SK-N-SH (cell line): ENCODE results near the gene FLVCR1. TPM values are rescaled to one million over a fixed set of nuclear protein-coding genes. Genes with fewer than 3 reads are reported as not detected.

Experiments
- CTCF ChIA-PET: fragments of 300-600, 350-600 bp; formaldehyde crosslinking; extraction: SDS; loops from one replicate; lab custom pipeline; 2021; lab: Yijun Ruan, JAX
- POLR2A ChIA-PET: fragments of 350-600 bp; sonication (Branson Sonifier 250); formaldehyde crosslinking; extraction: SDS; loops from one replicate; lab custom pipeline; 2020; ENCODE audit warnings: antibody characterized with exemption, inconsistent platforms; lab: Yijun Ruan, JAX
- DNase-seq: peaks from one replicate; pipeline ENCODE4 v3.0.0; 2012
- H2AFZ ChIP-seq: fragments of 200-600 bp; sonication (generic); 2 replicates; pipeline ENCODE4 v1.8.1; 2016; ENCODE audit warnings: antibody characterized with exemption, mild to moderate bottlenecking, low read depth
- H3F3A ChIP-seq: fragments of 200-600 bp; sonication (generic); replicated peaks from 2 replicates; pipeline ENCODE3; 2016; ENCODE audit warnings: antibody characterized with exemption, mild to moderate bottlenecking; ENCODE audit not compliant: insufficient read depth
- H3K27ac ChIP-seq, 2 experiments: fragments of 200-500 bp in 1 of 2; fragments of 200-600 bp in 1 of 2; sonication (Bioruptor generic) in 1 of 2; sonication (generic), shearing (Covaris generic) in 1 of 2; 2 replicates each; pipeline versions ENCODE4 v1.5.1 to v1.6.1; 2014 to 2016; ENCODE audit warnings: low read depth in 2 of 2, inconsistent platforms in 1 of 2, low read length in 1 of 2, mild to moderate bottlenecking in 1 of 2, mixed read lengths in 1 of 2
- H3K27me3 ChIP-seq: fragments of 200-600 bp; sonication (generic), shearing (Covaris generic); 2 replicates; pipeline ENCODE4 v1.6.1; 2016; ENCODE audit warnings: mixed run types; ENCODE audit not compliant: insufficient read depth
- H3K36me3 ChIP-seq, 2 experiments: fragments of 200-500 bp in 1 of 2; fragments of 200-600 bp in 1 of 2; sonication (Bioruptor generic) in 1 of 2; sonication (generic) in 1 of 2; replicated peaks in 1 of 2; 2 replicates each; pipeline versions ENCODE3 to v1.5.1; 2014 to 2016; ENCODE audit warnings: low read length in 1 of 2, mild to moderate bottlenecking in 1 of 2; ENCODE audit not compliant: insufficient read depth in 2 of 2, control insufficient read depth in 1 of 2
- H3K4me1 ChIP-seq, 2 experiments: fragments of 200-500 bp in 1 of 2; fragments of 200-600 bp in 1 of 2; sonication (Bioruptor generic) in 1 of 2; sonication (generic), shearing (Covaris generic) in 1 of 2; 2 replicates each; pipeline versions ENCODE4 v1.5.1 to v1.6.1; 2014 to 2016; ENCODE audit warnings: low read depth in 1 of 2, low read length in 1 of 2, mixed run types in 1 of 2; ENCODE audit not compliant: insufficient read depth in 2 of 2, control insufficient read depth in 1 of 2
- H3K4me2 ChIP-seq: fragments of 200-600 bp; sonication (generic), shearing (Covaris generic); 2 replicates; pipeline ENCODE4 v1.6.1; 2017; ENCODE audit warnings: mixed run types
- H3K4me3 ChIP-seq, 2 experiments: fragments of 200-500 bp in 1 of 2; fragments of 200-600 bp in 1 of 2; sonication (Bioruptor generic) in 1 of 2; sonication (generic), shearing (Covaris generic) in 1 of 2; 2 replicates each; pipeline versions ENCODE4 v1.5.1 to v1.8.1; 2014 to 2016; ENCODE audit warnings: low read depth in 2 of 2, inconsistent platforms in 1 of 2, low read length in 1 of 2, mild to moderate bottlenecking in 1 of 2, mixed read lengths in 1 of 2, moderate library complexity in 1 of 2
- H3K79me2 ChIP-seq: fragments of 200-600 bp; sonication (generic); 2 replicates; pipeline ENCODE4 v1.8.1; 2017; ENCODE audit warnings: mild to moderate bottlenecking; ENCODE audit not compliant: insufficient read depth
- H3K9ac ChIP-seq: fragments of 200-600 bp; sonication (generic); 2 replicates; pipeline ENCODE4 v1.6.1; 2017; ENCODE audit warnings: mixed run types
- H3K9me2 ChIP-seq: fragments of 200-600 bp; sonication (generic); 2 replicates; pipeline ENCODE4 v1.6.1; 2017; ENCODE audit warnings: mixed run types
- H3K9me3 ChIP-seq: fragments of 200-600 bp; sonication (generic); 2 replicates; pipeline ENCODE4 v1.6.1; 2017; ENCODE audit warnings: mixed run types, mild to moderate bottlenecking, moderate library complexity
- H4K20me1 ChIP-seq: fragments of 200-600 bp; sonication (generic); 2 replicates; pipeline ENCODE4 v1.6.1; 2017; ENCODE audit warnings: mild to moderate bottlenecking, mixed run types; ENCODE audit not compliant: insufficient read depth
- CHD2 ChIP-seq: fragments of 150-350 bp; IDR thresholded peaks from 2 replicates; pipeline ENCODE4 v1.6.1; 2018; ENCODE audit warnings: low read length; ENCODE audit not compliant: partially characterized antibody
- EP300 ChIP-seq, 2 experiments: IDR thresholded peaks; 2 replicates each; pipeline versions ENCODE4 v1.4.0 to v1.6.1; 2012; ENCODE audit warnings: borderline replicate concordance in 1 of 2, low read depth in 1 of 2, low read length in 1 of 2
- IRF3 ChIP-seq: fragments of 150-350 bp; IDR thresholded peaks from 2 replicates; pipeline ENCODE4 v1.6.1; 2016; ENCODE audit warnings: mild to moderate bottlenecking, low read depth, low read length
- MAX ChIP-seq: IDR thresholded peaks from 2 replicates; pipeline ENCODE4 v1.4.0; 2012; ENCODE audit warnings: low read depth
- MEF2A ChIP-seq: IDR thresholded peaks from 2 replicates; pipeline ENCODE4 v1.4.0; 2012; ENCODE audit warnings: low read depth, borderline replicate concordance
- PBX3 ChIP-seq: IDR thresholded peaks from 2 replicates; pipeline ENCODE4; 2012
- RAD21 ChIP-seq: IDR thresholded peaks from 2 replicates; pipeline ENCODE4 v1.6.1; 2012; ENCODE audit warnings: mild to moderate bottlenecking, low read length
- RCOR1 ChIP-seq: fragments of 150-350 bp; IDR thresholded peaks from 2 replicates; pipeline ENCODE4 v1.6.1; 2017; ENCODE audit warnings: antibody characterized with exemption, low read length
- SIN3A ChIP-seq: IDR thresholded peaks from 2 replicates; pipeline ENCODE4 v1.6.1; 2012; ENCODE audit warnings: low read depth, mild to moderate bottlenecking, low read length, moderate library complexity, borderline replicate concordance
- SMC3 ChIP-seq: IDR thresholded peaks from 2 replicates; pipeline ENCODE4 v1.6.1; 2012; ENCODE audit warnings: low read depth, low read length, improper control_type of control experiment
- TAF1 ChIP-seq: IDR thresholded peaks from 2 replicates; pipeline ENCODE4 v1.6.1; 2012; ENCODE audit warnings: low read depth, mild to moderate bottlenecking, low read length, moderate library complexity, borderline replicate concordance
- USF2 ChIP-seq: fragments of 150-350 bp; IDR thresholded peaks from 2 replicates; pipeline ENCODE4 v1.6.1; 2017; ENCODE audit warnings: antibody characterized with exemption, low read length, low read depth, borderline replicate concordance
- WGBS: methylation state at CpG from one replicate; pipeline ENCODE4 v1.1.6; 2017; ENCODE audit warnings: low lambda C conversion rate; 5-methylcytosine and 5-hydroxymethylcytosine counted together
- polyA plus RNA-seq, 3 experiments: library from polyadenylated mRNA; depleted of rRNA; stranded (reverse); fragments of >200 nt; gene quantifications; 2 replicates each; pipeline ENCODE4 v1.2.3, GENCODE V29; 2012
- TF ChIP-seq, protein P1 (sequence below): fragments of 200-600 bp; sonication (generic); IDR thresholded peaks from 2 replicates; pipeline ENCODE4 v1.6.1; 2017; ENCODE audit warnings: antibody characterized with exemption, mild to moderate bottlenecking, moderate library complexity
- TF ChIP-seq, protein P2 (sequence below): IDR thresholded peaks from 2 replicates; pipeline ENCODE4 v1.6.1; 2012; ENCODE audit warnings: mild to moderate bottlenecking, low read depth, low read length, moderate library complexity
- TF ChIP-seq, protein P3 (sequence below): IDR thresholded peaks from 2 replicates; pipeline ENCODE4 v1.4.0; 2012; ENCODE audit warnings: low read depth, borderline replicate concordance

FLVCR1 gene
- polyA plus RNA-seq, 1 of the 3 experiments (the other 2 are of a cell fraction), result 1.7 TPM

DNA sequence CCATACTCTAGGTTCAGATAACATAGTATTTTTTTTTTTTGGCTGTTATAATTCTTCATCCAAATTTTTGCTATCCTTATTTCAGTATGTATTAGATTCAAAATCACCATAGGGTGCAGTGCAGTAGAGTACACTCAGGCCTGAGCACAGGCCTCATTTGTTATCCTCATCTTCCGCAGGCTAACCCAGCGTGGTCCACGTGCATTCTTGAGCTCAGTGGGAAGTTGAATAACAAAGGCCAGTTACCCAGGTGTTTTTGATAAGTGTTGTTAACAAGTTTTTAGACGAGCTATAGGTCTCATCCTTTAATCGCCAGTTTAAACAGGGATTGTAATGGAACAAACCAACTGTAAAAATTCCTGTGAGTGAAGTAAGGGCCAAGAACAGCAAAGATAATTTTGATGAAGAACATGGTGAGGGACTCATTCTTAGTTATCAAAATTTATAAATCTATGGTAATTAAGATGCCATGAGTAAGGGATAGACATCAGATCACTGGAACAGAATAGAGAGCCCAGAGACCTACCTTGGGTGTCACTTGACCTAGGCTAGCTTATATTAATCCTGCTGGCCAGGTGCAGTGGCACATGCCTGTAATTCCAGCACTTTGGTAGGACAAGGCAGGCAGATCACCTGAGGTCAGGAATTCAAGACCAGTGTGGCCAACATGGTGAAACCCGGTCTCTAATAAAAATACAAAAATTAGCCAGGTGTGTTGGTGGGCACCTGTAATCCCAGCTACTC lies 22.0 kb downstream of the FLVCR1 start:
- Histone ChIP-seq H4K20me1 (no peaks in the 10 kb centered on the region), H3K27ac (no peak overlapping the region), H3K79me2 (no peaks in the 10 kb centered on the region), H3K4me3 (no peak overlapping the region), H3K9me3 (no peaks in the 10 kb centered on the region), H3F3A (peaks cover 3% of the 10 kb centered on the region)
- no peak for DNase-seq
- ChIA-PET POLR2A (no interaction called here), CTCF (no interaction called here)
- 83% methylated on average over 6 of the region's 6 CpGs for WGBS
- TF ChIP-seq SIN3A, result no peak
- TF ChIP-seq RCOR1, result no peak
- TF ChIP-seq, protein P1, sequence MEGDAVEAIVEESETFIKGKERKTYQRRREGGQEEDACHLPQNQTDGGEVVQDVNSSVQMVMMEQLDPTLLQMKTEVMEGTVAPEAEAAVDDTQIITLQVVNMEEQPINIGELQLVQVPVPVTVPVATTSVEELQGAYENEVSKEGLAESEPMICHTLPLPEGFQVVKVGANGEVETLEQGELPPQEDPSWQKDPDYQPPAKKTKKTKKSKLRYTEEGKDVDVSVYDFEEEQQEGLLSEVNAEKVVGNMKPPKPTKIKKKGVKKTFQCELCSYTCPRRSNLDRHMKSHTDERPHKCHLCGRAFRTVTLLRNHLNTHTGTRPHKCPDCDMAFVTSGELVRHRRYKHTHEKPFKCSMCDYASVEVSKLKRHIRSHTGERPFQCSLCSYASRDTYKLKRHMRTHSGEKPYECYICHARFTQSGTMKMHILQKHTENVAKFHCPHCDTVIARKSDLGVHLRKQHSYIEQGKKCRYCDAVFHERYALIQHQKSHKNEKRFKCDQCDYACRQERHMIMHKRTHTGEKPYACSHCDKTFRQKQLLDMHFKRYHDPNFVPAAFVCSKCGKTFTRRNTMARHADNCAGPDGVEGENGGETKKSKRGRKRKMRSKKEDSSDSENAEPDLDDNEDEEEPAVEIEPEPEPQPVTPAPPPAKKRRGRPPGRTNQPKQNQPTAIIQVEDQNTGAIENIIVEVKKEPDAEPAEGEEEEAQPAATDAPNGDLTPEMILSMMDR, result no peak
- TF ChIP-seq RAD21, result no peak
- TF ChIP-seq MAX, result no peak
- TF ChIP-seq PBX3, result no peak
- no peak for TF ChIP-seq USF2
- no peak for TF ChIP-seq CHD2
- no peak for TF ChIP-seq MEF2A
- TF ChIP-seq, protein P2, sequence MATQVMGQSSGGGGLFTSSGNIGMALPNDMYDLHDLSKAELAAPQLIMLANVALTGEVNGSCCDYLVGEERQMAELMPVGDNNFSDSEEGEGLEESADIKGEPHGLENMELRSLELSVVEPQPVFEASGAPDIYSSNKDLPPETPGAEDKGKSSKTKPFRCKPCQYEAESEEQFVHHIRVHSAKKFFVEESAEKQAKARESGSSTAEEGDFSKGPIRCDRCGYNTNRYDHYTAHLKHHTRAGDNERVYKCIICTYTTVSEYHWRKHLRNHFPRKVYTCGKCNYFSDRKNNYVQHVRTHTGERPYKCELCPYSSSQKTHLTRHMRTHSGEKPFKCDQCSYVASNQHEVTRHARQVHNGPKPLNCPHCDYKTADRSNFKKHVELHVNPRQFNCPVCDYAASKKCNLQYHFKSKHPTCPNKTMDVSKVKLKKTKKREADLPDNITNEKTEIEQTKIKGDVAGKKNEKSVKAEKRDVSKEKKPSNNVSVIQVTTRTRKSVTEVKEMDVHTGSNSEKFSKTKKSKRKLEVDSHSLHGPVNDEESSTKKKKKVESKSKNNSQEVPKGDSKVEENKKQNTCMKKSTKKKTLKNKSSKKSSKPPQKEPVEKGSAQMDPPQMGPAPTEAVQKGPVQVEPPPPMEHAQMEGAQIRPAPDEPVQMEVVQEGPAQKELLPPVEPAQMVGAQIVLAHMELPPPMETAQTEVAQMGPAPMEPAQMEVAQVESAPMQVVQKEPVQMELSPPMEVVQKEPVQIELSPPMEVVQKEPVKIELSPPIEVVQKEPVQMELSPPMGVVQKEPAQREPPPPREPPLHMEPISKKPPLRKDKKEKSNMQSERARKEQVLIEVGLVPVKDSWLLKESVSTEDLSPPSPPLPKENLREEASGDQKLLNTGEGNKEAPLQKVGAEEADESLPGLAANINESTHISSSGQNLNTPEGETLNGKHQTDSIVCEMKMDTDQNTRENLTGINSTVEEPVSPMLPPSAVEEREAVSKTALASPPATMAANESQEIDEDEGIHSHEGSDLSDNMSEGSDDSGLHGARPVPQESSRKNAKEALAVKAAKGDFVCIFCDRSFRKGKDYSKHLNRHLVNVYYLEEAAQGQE, result no peak
- TF ChIP-seq, protein P3, sequence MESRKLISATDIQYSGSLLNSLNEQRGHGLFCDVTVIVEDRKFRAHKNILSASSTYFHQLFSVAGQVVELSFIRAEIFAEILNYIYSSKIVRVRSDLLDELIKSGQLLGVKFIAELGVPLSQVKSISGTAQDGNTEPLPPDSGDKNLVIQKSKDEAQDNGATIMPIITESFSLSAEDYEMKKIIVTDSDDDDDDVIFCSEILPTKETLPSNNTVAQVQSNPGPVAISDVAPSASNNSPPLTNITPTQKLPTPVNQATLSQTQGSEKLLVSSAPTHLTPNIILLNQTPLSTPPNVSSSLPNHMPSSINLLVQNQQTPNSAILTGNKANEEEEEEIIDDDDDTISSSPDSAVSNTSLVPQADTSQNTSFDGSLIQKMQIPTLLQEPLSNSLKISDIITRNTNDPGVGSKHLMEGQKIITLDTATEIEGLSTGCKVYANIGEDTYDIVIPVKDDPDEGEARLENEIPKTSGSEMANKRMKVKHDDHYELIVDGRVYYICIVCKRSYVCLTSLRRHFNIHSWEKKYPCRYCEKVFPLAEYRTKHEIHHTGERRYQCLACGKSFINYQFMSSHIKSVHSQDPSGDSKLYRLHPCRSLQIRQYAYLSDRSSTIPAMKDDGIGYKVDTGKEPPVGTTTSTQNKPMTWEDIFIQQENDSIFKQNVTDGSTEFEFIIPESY, result no peak
- no peak for TF ChIP-seq IRF3
- TF ChIP-seq EP300 (IDR thresholded peaks at IDR 0.05; ENCODE audit: borderline replicate concordance in 1 of 2, low read depth in 1 of 2, low read length in 1 of 2), result no peak
- no peak for TF ChIP-seq TAF1
- TF ChIP-seq SMC3, result no peak
- TF ChIP-seq, all 33 proteins: peak for 0
- no peaks in the 10 kb centered on the region for H3K9me2 ChIP-seq
- no peak overlapping the region for H3K9ac ChIP-seq
- peaks cover 0 to 2% of the 10 kb centered on the region in 2 experiments; a peak in 1 of 4 replicates for H3K4me1 ChIP-seq
- H3K4me2 ChIP-seq, result no peak overlapping the region
- peaks cover 25 to 30% of the 10 kb centered on the region in 2 experiments for H3K36me3 ChIP-seq
- no peaks in the 10 kb centered on the region for H3K27me3 ChIP-seq
- no peak overlapping the region for H2AFZ ChIP-seq
